IMR-90 (cell line): Measurements from ENCODE around the gene ERC2.

Source experiments
- FOS ChIP-seq: fragments of 150-350 bp; IDR thresholded peaks from 2 replicates; pipeline ENCODE4 v1.6.1; 2016; ENCODE audit warnings: low read depth, low read length
- POLR2A ChIP-seq: IDR thresholded peaks from 2 replicates; pipeline ENCODE4 v1.6.1; 2012; ENCODE audit warnings: mild to moderate bottlenecking, low read depth, low read length
- TF ChIP-seq, protein P1 (sequence below): conservative IDR thresholded peaks from 2 replicates; pipeline ENCODE4 v1.5.1; 2012; ENCODE audit warnings: mild to moderate bottlenecking, low read depth, low read length, improper control_type of control experiment

DNA sequence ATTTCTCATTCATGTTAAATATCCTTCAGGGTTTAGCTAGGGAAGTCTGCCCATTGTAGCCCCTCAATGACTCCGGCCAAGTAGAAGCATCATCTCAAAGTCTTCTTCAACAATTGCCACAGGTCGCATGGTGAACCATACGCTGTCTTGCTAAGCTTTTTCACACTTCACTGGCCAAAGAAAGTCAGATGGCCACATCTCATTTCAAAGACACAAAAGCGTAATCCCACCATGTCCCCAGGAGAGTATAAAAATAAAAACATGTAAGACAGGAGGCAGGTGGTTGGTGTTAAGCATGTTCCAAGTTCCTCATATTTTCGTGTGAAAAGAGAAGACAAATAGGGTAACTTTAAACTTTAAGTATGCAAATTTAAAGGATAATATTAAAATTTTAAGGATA, 147.4 kb downstream of the ERC2 start:
- no peak for TF ChIP-seq FOS
- TF ChIP-seq POLR2A: no peak
- TF ChIP-seq, protein P1, sequence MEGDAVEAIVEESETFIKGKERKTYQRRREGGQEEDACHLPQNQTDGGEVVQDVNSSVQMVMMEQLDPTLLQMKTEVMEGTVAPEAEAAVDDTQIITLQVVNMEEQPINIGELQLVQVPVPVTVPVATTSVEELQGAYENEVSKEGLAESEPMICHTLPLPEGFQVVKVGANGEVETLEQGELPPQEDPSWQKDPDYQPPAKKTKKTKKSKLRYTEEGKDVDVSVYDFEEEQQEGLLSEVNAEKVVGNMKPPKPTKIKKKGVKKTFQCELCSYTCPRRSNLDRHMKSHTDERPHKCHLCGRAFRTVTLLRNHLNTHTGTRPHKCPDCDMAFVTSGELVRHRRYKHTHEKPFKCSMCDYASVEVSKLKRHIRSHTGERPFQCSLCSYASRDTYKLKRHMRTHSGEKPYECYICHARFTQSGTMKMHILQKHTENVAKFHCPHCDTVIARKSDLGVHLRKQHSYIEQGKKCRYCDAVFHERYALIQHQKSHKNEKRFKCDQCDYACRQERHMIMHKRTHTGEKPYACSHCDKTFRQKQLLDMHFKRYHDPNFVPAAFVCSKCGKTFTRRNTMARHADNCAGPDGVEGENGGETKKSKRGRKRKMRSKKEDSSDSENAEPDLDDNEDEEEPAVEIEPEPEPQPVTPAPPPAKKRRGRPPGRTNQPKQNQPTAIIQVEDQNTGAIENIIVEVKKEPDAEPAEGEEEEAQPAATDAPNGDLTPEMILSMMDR: no peak
